CD14-positive monocyte (primary cell): Measurements from ENCODE around the gene HBQ1. TPM values are rescaled to one million over a fixed set of nuclear protein-coding genes. Genes with fewer than 3 reads are reported as not detected.
"Not testable (repeated sequence)": the region's sequence is repeated elsewhere in the genome, so short reads cannot be mapped to it uniquely, and the experiment has no call there.

Experiments used
- DNase-seq, 3 donors: peaks; one replicate each; pipeline ENCODE4 v3.0.0-alpha.2; 2011 to 2022
- H2AFZ ChIP-seq: 2 replicates; pipeline ENCODE4 v1.6.0; 2012; ENCODE audit warnings: mild to moderate bottlenecking, low read depth, low read length, inconsistent platforms; ENCODE audit not compliant: insufficient read depth, poor library complexity, severe bottlenecking
- H3K27ac ChIP-seq, 2 donors: 1 replicate in 1 of 2; 2 replicates in 1 of 2; pipeline ENCODE4 v1.5.1; 2012 to 2013; ENCODE audit warnings: low read length in 2 of 2, control low read depth in 1 of 2, inconsistent platforms in 1 of 2, low read depth in 1 of 2, mild to moderate bottlenecking in 1 of 2
- H3K27me3 ChIP-seq, 2 donors: one replicate each; pipeline versions ENCODE4 v1.6.0 to v1.6.1; 2011 to 2013; ENCODE audit warnings: low read length in 2 of 2; ENCODE audit not compliant: control insufficient read depth in 2 of 2, insufficient read depth in 2 of 2
- H3K36me3 ChIP-seq, 2 donors: replicated peaks in 1 of 2; 1 replicate in 1 of 2; 2 replicates in 1 of 2; pipeline versions ENCODE4 v1.5.1 to v1.6.1; 2012 to 2013; ENCODE audit warnings: low read length in 2 of 2, control low read depth in 1 of 2, inconsistent platforms in 1 of 2, mild to moderate bottlenecking in 1 of 2; ENCODE audit not compliant: insufficient read depth in 2 of 2, control insufficient read depth in 1 of 2
- H3K4me1 ChIP-seq, 2 donors: 1 replicate in 1 of 2; 2 replicates in 1 of 2; pipeline versions ENCODE4 v1.5.1 to v1.6.1; 2012 to 2013; ENCODE audit warnings: low read length in 2 of 2, control low read depth in 1 of 2, inconsistent platforms in 1 of 2, mild to moderate bottlenecking in 1 of 2, moderate library complexity in 1 of 2; ENCODE audit not compliant: insufficient read depth in 2 of 2, control insufficient read depth in 1 of 2
- H3K4me2 ChIP-seq: replicated peaks from 2 replicates; pipeline ENCODE3; 2012; ENCODE audit warnings: low read length, moderate library complexity, mild to moderate bottlenecking; ENCODE audit not compliant: poor library complexity, severe bottlenecking; ENCODE audit errors: extremely low read depth
- H3K4me3 ChIP-seq, 3 experiments: fragments of 200-600 bp in 1 of 3; sonication (generic) in 1 of 3; replicated peaks in 1 of 3; 1 replicate in 2 of 3; 2 replicates in 1 of 3; pipeline ENCODE4 v1.5.1; 2011 to 2013; ENCODE audit warnings: low read length in 3 of 3, mild to moderate bottlenecking in 3 of 3, control low read depth in 2 of 3, low read depth in 2 of 3, inconsistent platforms in 1 of 3, moderate library complexity in 1 of 3
- H3K79me2 ChIP-seq: 2 replicates; pipeline ENCODE4 v1.6.0; 2012; ENCODE audit warnings: mild to moderate bottlenecking, control low read depth, inconsistent platforms, low read length, moderate library complexity; ENCODE audit not compliant: insufficient read depth
- H3K9ac ChIP-seq: 2 replicates; pipeline ENCODE4 v1.6.0; 2017; ENCODE audit warnings: low read length, mild to moderate bottlenecking; ENCODE audit not compliant: insufficient read depth, poor library complexity, severe bottlenecking
- H3K9me3 ChIP-seq, 2 donors: replicated peaks in 1 of 2; 1 replicate in 1 of 2; 2 replicates in 1 of 2; pipeline versions ENCODE4 v1.5.1 to v1.6.1; 2012 to 2013; ENCODE audit warnings: low read length in 2 of 2, control low read depth in 1 of 2; ENCODE audit not compliant: control insufficient read depth in 1 of 2, insufficient read depth in 1 of 2
- H4K20me1 ChIP-seq: 2 replicates; pipeline ENCODE4 v1.6.0; 2012; ENCODE audit warnings: mild to moderate bottlenecking, low read length, control low read depth, moderate library complexity; ENCODE audit not compliant: insufficient read depth
- H3K27ac Mint-ChIP-seq, 7 donors: one replicate each; pipeline ENCODE4 v1.8.0; 2020; ENCODE audit warnings: mild to moderate bottlenecking in 7 of 7, mixed read lengths in 7 of 7, moderate library complexity in 6 of 7, inconsistent platforms in 2 of 7
- H3K27me3 Mint-ChIP-seq, 3 donors: one replicate each; pipeline ENCODE4 v1.8.0; 2021 to 2022; ENCODE audit warnings: low read depth in 3 of 3, mild to moderate bottlenecking in 3 of 3, mixed read lengths in 3 of 3, moderate library complexity in 3 of 3, inconsistent platforms in 1 of 3
- H3K36me3 Mint-ChIP-seq, 2 donors: one replicate each; pipeline ENCODE4 v1.8.0; 2020; ENCODE audit warnings: mixed read lengths in 2 of 2, inconsistent platforms in 1 of 2, mild to moderate bottlenecking in 1 of 2
- H3K4me1 Mint-ChIP-seq: one replicate; pipeline ENCODE4 v1.8.0; 2020; ENCODE audit warnings: mild to moderate bottlenecking, mixed read lengths
- H3K4me3 Mint-ChIP-seq, 2 donors: one replicate each; pipeline ENCODE4 v1.8.0; 2020; ENCODE audit warnings: mild to moderate bottlenecking in 2 of 2, mixed read lengths in 2 of 2, moderate library complexity in 1 of 2
- H3K9me3 Mint-ChIP-seq, 7 donors: one replicate each; pipeline ENCODE4 v1.8.0; 2020 to 2022; ENCODE audit warnings: mixed read lengths in 7 of 7, mild to moderate bottlenecking in 6 of 7, moderate library complexity in 6 of 7, inconsistent platforms in 2 of 7
- CTCF ChIP-seq: fragments of 200-600 bp; IDR thresholded peaks from one replicate; pipeline ENCODE4 v1.8.0; 2022; ENCODE audit warnings: antibody characterized with exemption, mild to moderate bottlenecking
- WGBS: methylation state at CpG from one replicate; pipeline ENCODE4 v1.1.5; 2013; ENCODE audit warnings: missing lambda C conversion rate; ENCODE audit not compliant: insufficient coverage; 5-methylcytosine and 5-hydroxymethylcytosine counted together
- intact Hi-C, 2 donors: fragments of 100-400 bp; cut with micrococcal nuclease; formaldehyde crosslinking; loops; one replicate each; pipeline versions ENCODE4 v1.15.0 to v1.15.1; 2023
- polyA plus RNA-seq, 3 donors: library from polyadenylated mRNA; depleted of rRNA in 1 of 3; unstranded in 2 of 3; stranded (reverse) in 1 of 3; fragments of 300-500 nt in 2 of 3; fragments of >200 nt in 1 of 3; fragmentation: Illumina TruSeq in 2 of 3; gene quantifications; 1 replicate in 2 of 3; 2 replicates in 1 of 3; pipeline ENCODE4 v1.2.3, GENCODE V29; 2012 to 2021

HBQ1 gene
- polyA plus RNA-seq, 3 donors: not detected

- H3K4me2 ChIP-seq, DNase-seq, H3K79me2 ChIP-seq, H3K27ac ChIP-seq, H3K27ac Mint-ChIP-seq, H3K9me3 ChIP-seq, H3K9ac ChIP-seq, H3K4me1 Mint-ChIP-seq, H4K20me1 ChIP-seq, H3K4me3 ChIP-seq, H3K36me3 ChIP-seq, H3K4me1 ChIP-seq, H3K36me3 Mint-ChIP-seq, H2AFZ ChIP-seq: not testable (repeated sequence)
- 3% methylated on average over 4 of the region's 13 CpGs for WGBS
- intact Hi-C loops: loop anchor here in 1 of 2 donors (2.0 kb wide), 1 partner anchor 47 kb away; no protein-coding TSS in a partner anchor
- H3K9me3 Mint-ChIP-seq: peaks cover 0 to 22% (median 8%) of the 10 kb centered on the region in 7 donors
- peaks cover 68 to 83% (median 76%) of the 10 kb centered on the region in 3 donors for H3K27me3 Mint-ChIP-seq
- peak overlapping the region in 1 of 2 donors; percentile 75 for H3K4me3 Mint-ChIP-seq
- peaks cover 40 to 67% of the 10 kb centered on the region in 2 donors for H3K27me3 ChIP-seq
Measured at GRCh38 chr16:173928-174769, 6.1 kb upstream of the HBQ1 start.

- DNase-seq: no peak
- Histone ChIP-seq H3K27me3 (peaks cover 49 to 69% of the 10 kb centered on the region in 2 donors), H4K20me1 (no peaks in the 10 kb centered on the region), H3K4me2 (no peak overlapping the region), H3K9me3 (peaks cover 0 to 9% of the 10 kb centered on the region in 2 donors), H3K27ac (no peak overlapping the region), H3K4me1 (peaks cover 0 to 3% of the 10 kb centered on the region in 2 donors), H3K9ac (no peak overlapping the region), H2AFZ (no peak overlapping the region), H3K79me2 (no peaks in the 10 kb centered on the region), H3K4me3 (no peak overlapping the region), H3K36me3 (no peaks in the 10 kb centered on the region)
- no peak overlapping the region for H3K27ac Mint-ChIP-seq
- TF ChIP-seq CTCF: no peak
- H3K36me3 Mint-ChIP-seq: peaks cover 0 to 4% of the 10 kb centered on the region in 2 donors
- peaks cover 0 to 22% (median 8%) of the 10 kb centered on the region in 7 donors for H3K9me3 Mint-ChIP-seq
- peak overlapping the region in 1 of 2 donors; percentile 75 for H3K4me3 Mint-ChIP-seq
- intact Hi-C loops: loop anchor here in 1 of 2 donors (2.0 kb wide), 1 partner anchor 48 kb away; no protein-coding TSS in a partner anchor
- peaks cover 68 to 81% (median 77%) of the 10 kb centered on the region in 3 donors for H3K27me3 Mint-ChIP-seq
- WGBS: 14% methylated on average over 1 of the region's 8 CpGs
- H3K4me1 Mint-ChIP-seq: peaks cover 11% of the 10 kb centered on the region
Measured at GRCh38 chr16:175011-175949, 5.0 kb upstream of the HBQ1 start.

- peaks cover 62 to 80% (median 73%) of the 10 kb centered on the region in 3 donors for H3K27me3 Mint-ChIP-seq
- H3K4me1 Mint-ChIP-seq: peaks cover 13% of the 10 kb centered on the region
- H3K27ac ChIP-seq, H3K79me2 ChIP-seq, intact Hi-C loops, H4K20me1 ChIP-seq, H3K4me3 ChIP-seq, H3K36me3 ChIP-seq, H3K9me3 ChIP-seq, H2AFZ ChIP-seq, H3K4me2 ChIP-seq, H3K36me3 Mint-ChIP-seq, H3K9ac ChIP-seq, H3K27ac Mint-ChIP-seq, DNase-seq: not testable (repeated sequence)
- Histone ChIP-seq H3K4me1 (peaks cover 5 to 10% of the 10 kb centered on the region in 2 donors), H3K27me3 (peaks cover 47 to 71% of the 10 kb centered on the region in 2 donors)
- peaks cover 0 to 21% (median 8%) of the 10 kb centered on the region in 7 donors for H3K9me3 Mint-ChIP-seq
- peak overlapping the region in 1 of 2 donors; percentile 74 for H3K4me3 Mint-ChIP-seq
- no CpG with 5 or more reads among the region's 39 CpGs for WGBS
Measured at GRCh38 chr16:176006-176405, 4.3 kb upstream of the HBQ1 start.
